ENCODE data around the gene ATP2C2.

ATP2C2 gene

GRCh38 chr16:84443166-84443802 is 74.9 kb downstream of the ATP2C2 start:
- TF ChIP-seq CTCF (IDR thresholded peaks at IDR 0.05; ENCODE audit: low read depth, low read length, missing control alignments) = no peak
- no peak overlapping the region for H3K4me3 ChIP-seq (ENCODE audit: low read depth, low read length)
- DNase-seq (ENCODE audit: low read depth) = no peak

GRCh38 chr16:84444476-84444875 is 76.1 kb downstream of the ATP2C2 start:
- TF ChIP-seq CTCF (IDR thresholded peaks at IDR 0.05; ENCODE audit: low read depth, low read length, missing control alignments) = no peak
- H3K4me3 ChIP-seq (ENCODE audit: low read depth, low read length) = no peak overlapping the region
- DNase-seq (ENCODE audit: low read depth) = no peak

- H3K4me3 ChIP-seq (ENCODE audit: low read depth, low read length) = no peak overlapping the region
- no peak for TF ChIP-seq CTCF (IDR thresholded peaks at IDR 0.05; ENCODE audit: low read depth, low read length, missing control alignments)
- no peak for DNase-seq (ENCODE audit: low read depth)
Observed at GRCh38 chr16:84446084-84446483, 77.7 kb downstream of the ATP2C2 start.

- H3K4me3 ChIP-seq (ENCODE audit: low read depth, low read length) = no peak overlapping the region
- no peak for DNase-seq (ENCODE audit: low read depth)
- TF ChIP-seq CTCF (IDR thresholded peaks at IDR 0.05; ENCODE audit: low read depth, low read length, missing control alignments) = no peak
Observed at GRCh38 chr16:84446596-84447392, 78.5 kb downstream of the ATP2C2 start.

- DNase-seq (ENCODE audit: low read depth) = no peak
- H3K4me3 ChIP-seq (ENCODE audit: low read depth, low read length) = no peak overlapping the region
- no peak for TF ChIP-seq CTCF (IDR thresholded peaks at IDR 0.05; ENCODE audit: low read depth, low read length, missing control alignments)
Observed at GRCh38 chr16:84448444-84448843, 80.1 kb downstream of the ATP2C2 start.

- TF ChIP-seq CTCF (IDR thresholded peaks at IDR 0.05; ENCODE audit: low read depth, low read length, missing control alignments) = no peak
- DNase-seq (ENCODE audit: low read depth) = no peak
- no peak overlapping the region for H3K4me3 ChIP-seq (ENCODE audit: low read depth, low read length)
Observed at GRCh38 chr16:84449156-84450140, 81.1 kb downstream of the ATP2C2 start.

Data from GM12864 (cell line).